HG03025 (cell line): Measurements from ENCODE around the gene DLEC1.
"Not testable (repeated sequence)": the region's sequence is repeated elsewhere in the genome, so short reads cannot be mapped to it uniquely, and the experiment has no call there.

Experiments used
- ATAC-seq: cut with Tn5 transposase; IDR thresholded peaks from one replicate; pipeline ENCODE4 v1.9.1; 2021; ENCODE audit warnings: mild to moderate bottlenecking, moderate library complexity; ENCODE audit not compliant: unreplicated experiment, low FRiP score

Gene DLEC1

DNA sequence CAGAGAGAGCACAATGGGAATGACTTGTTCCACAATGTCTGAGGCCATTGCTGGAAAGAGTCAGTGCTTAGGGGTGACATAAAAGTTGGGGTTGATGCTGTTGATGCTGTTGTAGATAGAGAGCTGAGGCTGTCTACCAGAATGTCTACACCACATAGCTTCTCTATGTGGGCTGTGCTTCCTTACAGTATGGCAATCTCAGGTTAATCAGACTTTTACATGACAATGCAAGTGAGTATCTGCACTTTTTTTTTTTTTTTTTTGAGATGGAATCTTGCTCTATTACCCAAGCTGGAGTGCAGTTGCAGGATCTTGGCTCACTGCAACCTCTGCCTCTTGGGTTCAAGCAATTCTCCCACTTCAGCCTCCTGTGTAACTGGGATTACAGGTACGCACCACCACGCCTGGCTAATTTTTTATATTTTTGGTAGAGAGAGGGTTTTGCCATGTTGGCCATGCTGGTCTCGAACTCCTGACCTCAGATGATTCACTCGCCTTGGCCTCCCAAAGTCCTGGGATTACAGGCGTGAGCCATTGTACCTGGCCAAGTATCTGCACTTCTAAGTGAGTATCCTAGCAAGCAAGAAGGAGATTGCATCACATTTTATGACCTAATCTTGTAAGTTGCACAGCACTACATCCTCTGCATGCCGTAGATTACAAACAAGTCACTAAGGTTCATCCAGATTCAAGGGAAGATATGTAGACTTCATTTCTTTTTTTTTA lies 28.7 kb downstream of the DLEC1 start:
- ATAC-seq, result no peak

DNA sequence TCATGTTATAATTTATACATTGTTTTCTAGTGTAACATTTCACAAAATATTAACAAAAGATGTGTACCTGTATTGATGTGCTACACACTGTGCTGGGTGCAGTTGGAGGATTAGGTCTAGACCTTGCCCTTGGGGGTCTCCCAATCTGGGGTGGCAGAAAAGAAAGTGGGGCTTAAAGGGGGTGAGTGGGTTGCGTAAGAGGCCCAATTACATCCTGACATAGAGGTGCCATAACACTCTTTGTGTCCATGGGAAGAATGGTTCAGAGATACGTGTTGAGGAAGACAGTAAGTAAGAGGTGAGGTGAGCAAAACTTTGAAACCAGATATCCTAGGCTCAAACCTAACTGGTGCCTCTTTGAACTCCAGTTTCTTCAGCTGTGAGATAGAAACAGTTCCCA lies 31.0 kb downstream of the DLEC1 start:
- no peak for ATAC-seq

DNA sequence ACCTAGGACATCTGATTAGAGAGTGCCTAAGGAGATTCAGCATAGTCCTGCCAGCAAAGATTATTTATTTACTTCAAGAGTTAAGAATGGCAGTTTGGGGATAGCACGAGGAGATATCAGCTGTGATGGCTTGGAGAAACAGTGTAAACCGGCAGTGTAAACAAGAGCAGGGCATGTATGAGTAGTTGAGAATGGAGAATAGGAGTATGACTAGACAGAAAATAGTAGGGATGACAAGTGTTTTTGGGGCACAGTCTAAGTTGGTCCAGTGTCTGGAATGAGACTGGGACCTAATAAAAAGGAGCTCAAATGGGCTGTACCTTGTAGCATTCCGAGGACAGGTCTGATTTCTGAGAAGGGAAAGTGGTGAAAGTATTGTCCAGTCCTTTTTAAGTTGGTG lies 38.1 kb downstream of the DLEC1 start:
- not testable (repeated sequence) for ATAC-seq

DNA sequence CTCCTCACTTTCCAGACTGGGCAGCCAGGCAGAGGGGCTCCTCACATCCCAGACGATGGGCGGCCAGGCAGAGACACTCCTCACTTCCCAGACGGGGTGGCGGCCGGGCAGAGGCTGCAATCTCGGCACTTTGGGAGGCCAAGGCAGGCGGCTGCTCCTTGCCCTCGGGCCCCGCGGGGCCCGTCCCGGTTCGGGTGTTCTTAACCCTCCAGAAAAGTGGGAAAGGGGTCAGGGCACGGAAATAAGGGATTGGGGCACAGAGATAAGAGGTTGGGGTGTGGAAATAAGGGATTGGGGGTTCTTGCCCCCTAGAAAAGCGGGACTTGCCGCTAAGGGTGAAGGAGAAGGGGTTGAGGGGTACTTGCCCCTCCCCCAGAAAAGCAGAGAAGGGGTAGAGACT lies 43.3 kb downstream of the DLEC1 start:
- ATAC-seq, result not testable (repeated sequence)

DNA sequence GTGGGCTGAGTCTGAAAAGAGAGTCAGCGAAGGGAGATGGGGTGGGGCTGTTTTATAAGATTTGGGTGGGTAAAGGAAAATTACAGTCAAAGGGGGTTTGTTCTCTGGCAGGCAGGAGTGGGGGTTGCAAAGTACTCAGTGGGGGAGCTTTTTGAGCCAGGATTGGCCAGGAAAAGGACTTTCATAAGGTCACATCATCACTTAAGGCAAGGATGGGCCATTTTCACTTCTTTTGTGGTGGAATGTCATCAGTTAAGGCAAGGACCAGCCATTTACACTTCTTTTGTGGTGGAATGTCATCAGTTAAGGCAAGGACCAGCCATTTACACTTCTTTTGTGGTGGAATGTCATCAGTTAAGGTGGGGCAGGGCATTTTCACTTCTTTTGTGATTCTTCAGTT lies 44.2 kb downstream of the DLEC1 start:
- not testable (repeated sequence) for ATAC-seq

DNA sequence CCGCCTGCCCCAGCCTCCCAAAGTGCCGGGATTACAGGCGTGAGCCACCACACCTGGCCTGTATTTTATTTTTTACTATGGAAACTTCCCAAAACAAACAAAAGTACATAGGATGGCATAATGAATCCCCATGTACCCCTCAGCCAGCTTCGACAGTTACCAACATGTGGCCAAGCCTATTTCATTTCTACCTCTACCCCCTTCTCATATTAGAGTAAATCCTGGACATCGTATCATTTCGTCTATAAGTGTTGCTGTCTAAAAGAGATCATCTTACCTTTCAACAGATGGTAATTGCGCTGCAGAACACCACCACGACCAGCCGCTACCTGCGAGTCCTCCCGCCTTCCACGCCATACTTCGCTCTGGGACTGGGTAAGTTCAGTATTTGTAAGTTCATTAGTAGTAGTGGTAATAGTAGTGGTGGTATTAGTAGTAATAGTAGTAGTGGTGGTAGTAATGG lies 44.9 kb downstream of the DLEC1 start:
- ATAC-seq, result no peak

DNA sequence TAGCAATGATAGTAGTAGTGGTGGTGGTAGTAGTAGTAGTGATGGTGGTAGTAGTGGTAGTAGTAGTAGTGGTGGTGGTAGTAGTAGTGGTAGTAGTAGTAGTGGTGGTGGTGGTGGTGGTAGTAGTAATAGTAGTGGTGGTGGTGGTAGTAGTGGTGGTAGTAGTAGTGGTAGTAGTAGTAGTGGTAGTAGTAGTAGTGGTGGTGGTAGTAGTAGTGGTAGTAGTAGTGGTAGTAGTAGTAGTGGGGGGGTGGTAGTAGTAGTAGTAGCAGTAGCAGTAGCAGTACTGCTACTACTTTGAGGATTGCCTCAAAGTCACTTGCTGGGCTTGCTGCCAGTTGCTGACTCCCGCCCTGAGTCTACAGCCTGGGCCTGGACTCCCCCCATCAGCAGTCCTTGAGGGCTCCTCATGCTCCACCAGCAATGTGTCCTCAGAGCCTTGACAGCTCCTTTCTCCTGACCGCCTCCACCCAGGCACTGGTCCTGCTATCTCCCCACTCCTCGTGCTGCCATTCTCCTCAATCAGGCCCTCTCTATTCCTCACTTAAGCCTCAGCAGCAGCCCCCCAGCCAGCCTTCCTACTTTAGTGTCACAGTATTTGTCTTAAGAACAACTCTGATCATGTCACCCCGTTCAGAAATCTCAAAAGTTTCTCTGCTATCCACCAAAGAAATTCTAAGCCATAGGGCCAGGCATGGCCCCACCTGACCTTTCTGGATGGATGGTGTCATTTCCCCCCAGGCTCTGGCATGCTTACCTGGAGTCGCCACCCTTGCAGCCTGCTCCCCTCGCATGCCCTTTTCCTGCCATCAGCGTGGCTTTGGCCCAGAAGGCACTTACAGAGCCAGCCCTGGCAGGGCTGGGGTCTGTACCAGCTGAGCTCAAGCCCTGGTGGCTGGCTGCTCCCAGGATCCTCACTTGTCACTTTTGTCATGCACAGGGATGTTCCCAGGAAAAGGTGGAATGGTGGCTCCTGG lies 45.6 kb downstream of the DLEC1 start:
- ATAC-seq, result no peak

DNA sequence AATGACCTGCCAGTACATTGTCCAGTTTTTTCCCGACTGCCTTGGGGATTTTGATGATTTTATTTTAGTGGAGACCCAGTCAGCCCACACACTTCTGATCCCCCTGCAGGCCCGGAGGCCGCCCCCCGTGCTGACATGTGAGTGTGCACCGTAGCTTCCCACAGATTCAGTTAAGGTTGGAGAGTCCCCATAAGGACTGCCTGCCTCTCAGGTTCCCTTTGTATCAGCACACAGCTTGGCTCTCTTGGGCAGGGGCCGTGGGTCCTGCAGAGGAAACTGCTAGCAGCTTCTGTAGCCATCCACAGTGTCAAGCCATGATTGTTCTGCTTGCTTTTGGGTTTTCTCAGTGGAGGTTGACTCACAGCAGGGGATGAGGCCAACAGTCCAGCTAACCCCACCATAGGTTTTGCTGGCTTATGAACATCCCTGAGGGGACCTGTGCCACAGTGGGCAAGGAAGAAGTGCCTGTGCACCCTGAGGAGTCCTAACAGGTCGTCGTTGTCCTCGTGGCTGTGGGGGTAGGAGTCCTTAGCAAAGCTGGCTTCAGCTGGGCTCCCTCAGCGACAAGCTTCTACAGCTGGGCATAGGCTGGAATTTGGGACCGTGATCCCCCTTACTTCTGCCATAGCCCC lies 46.4 kb downstream of the DLEC1 start:
- no peak for ATAC-seq

DNA sequence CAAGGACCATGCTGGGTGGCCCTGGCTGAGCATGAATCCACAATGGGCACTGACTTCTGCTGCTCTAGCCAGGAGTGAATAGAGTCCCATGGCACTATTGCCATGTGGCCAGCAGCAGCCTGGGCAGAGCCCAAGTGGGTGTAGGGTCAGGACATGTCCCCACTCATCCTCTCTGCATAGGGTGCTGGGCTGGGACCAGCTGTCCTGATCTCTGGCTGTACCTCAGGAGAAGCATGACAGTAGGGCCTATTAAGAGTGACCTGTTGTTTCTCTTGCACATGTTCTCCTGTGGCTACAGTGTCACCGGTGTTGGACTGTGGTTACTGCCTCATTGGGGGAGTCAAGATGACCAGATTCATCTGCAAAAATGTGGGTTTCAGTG lies 46.9 kb downstream of the DLEC1 start:
- no peak for ATAC-seq

DNA sequence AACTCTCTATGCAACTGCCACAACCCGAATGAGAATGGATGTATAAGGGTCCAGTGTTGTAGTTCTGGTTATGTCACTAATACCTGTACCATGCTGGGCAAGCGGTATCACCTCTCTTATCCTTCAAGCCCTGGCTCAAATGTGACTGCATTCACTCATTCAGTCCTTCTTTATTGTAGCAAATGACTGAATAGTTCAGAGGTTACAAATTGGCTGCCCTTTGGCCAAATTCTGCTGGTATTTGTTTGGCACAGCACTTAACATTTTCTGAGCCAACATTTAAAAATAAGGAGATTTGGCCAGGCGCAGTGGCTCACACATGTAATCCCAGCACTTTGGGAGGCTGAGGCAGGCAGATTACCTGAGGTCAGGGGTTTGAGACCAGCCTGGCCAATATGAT lies 47.5 kb downstream of the DLEC1 start:
- no peak for ATAC-seq

DNA sequence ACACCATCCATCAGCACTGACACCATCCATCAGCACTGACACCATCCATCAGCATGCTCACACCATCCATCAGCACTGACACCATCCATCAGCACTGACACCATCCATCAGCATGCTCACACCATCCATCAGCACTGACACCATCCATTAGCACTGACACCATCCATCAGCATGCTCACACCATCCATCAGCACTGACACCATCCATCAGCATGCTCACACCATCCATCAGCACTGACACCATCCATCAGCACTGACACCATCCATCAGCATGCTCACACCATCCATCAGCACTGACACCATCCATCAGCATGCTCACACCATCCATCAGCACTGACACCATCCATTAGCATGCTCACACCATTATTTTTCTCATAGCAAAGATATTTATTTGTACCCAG lies 48.3 kb downstream of the DLEC1 start:
- not testable (repeated sequence) for ATAC-seq

DNA sequence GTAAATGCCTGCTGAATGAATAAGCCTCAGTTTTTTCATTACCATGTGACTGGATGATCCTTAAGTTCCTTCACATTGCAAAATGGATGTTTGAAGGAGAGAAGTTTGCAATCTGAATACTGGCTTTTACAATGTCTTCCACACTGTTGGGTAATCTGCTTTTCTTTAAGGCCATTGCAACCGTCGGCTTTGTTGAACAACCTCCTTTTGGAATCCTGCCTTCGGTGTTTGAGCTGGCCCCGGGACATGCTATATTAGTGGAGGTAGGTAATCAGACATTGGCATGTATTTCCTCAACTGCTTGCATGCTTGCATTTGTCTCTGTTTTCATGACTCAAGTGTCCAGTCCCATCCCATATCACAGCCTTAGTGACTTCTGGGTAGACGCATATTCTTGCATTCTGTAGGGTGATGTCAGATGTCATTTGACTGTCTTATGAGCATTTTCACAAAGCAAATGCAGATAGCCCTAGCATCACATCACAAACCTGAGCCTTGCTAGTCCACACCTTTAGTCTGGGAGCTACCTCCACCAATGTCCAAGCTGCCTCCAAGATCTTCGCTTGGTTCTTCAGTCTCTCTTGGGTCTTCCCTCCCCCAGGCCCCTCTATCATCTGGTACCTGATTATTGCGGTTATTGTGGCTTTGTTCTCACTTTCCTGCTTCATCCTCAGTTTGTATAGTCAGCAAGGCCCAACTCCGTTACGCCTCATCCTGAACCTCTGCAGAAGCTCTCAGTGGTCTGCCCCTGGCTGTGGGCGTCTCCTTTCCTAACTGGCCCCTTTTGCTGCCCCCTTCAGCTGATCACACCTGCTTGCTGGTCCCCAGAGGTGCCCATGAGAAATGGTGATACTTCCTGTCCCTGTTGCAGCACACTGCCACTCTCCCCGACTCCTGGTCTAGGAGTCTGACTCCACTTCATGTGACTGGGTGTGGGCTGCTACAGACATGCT lies 49.4 kb downstream of the DLEC1 start:
- no peak for ATAC-seq

DNA sequence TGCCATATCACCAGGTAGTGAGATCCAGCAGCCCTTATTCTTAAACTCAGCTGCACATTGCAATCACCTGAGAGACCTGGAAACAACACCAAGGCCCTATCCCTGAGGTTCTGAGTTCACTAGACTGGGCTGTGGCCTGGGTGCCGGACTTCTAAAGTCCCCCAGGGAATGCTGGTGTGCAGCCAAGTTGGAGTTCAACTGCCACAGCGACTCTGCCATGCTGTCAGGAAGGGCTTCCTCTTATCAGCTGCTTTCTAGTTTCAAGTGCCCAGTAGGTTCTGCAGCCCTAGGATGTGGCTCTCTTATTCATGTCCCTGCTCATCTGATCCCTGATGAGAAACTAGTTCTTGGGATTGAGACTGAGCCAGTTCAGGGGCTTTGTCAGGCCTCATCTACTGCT lies 50.2 kb downstream of the DLEC1 start:
- ATAC-seq, result no peak

DNA sequence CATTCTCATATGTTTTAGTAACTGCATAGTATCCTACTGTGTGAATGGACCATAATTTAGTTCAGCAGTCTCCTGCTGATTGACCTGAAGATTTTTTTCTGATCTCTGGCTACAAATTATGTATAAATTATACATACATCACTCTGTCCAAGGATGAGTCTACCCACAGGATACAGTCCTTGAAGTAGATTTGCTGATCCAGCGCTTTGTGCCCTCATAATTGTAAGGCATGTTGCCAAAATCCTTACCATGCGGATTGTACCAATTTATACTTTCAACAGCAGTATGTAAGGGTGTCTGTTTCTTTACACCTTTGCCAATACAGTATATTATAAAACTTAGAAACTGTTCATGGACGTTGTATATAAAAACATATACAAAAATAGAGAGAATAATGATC lies 51.4 kb downstream of the DLEC1 start:
- no peak for ATAC-seq

DNA sequence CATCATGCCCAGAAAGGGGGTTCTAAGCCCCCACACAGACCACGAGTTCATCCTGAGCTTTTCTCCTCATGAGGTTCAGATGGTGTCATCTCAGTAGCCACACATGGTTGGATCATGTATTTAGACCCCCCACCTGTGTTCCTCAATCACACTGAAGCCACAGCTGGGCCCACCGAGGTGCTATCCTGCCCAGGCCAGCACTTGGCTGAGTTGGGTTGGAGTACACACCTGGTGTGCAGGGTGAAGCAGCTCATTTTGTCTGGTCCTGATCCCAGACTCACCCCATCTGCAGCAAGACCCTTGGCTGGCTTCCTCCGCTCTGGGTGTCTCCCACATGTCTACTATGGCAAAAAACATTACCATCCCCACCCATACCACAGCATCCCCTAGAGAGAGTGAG lies 56.0 kb downstream of the DLEC1 start:
- no peak for ATAC-seq

DNA sequence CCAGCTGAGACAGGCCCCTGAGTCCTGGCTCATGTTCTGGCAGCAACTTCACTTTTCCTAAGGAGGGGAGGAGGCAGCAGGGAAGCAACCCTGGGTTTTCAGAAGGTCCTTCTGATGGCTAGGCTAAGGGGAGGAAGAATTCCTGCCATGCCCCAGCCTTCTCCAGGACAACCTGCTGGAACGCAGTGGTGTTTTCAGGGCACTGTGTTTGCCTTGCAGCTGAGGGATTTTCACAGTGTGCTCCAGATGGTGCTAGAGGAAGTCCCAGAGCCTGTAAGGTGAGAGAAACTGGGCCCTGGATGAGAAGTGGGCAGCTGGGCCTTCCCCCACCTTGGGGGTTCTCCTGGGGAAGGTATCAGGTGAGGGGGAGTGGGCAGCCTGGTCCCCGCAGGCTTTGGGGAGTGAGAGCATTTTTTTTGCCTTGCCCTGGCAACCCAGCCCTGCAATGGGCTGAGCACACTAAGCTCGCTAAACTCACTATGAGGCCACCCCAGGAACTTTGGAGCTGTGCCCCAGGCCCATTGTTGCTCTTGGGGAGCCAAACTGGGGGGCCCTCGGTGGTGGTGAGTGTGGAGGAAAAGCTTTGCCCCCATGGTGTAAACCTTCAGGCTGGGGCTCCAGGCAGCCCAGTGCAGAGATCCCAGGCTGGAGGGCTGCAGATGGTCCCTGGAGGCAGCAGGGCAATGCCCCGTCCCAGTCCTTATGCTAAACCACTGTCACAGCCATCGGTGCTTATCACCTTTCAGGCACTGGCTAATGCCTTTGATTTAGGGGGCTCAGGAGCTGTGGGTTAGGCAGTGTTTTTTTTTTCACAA lies 56.9 kb downstream of the DLEC1 start:
- no peak for ATAC-seq

DNA sequence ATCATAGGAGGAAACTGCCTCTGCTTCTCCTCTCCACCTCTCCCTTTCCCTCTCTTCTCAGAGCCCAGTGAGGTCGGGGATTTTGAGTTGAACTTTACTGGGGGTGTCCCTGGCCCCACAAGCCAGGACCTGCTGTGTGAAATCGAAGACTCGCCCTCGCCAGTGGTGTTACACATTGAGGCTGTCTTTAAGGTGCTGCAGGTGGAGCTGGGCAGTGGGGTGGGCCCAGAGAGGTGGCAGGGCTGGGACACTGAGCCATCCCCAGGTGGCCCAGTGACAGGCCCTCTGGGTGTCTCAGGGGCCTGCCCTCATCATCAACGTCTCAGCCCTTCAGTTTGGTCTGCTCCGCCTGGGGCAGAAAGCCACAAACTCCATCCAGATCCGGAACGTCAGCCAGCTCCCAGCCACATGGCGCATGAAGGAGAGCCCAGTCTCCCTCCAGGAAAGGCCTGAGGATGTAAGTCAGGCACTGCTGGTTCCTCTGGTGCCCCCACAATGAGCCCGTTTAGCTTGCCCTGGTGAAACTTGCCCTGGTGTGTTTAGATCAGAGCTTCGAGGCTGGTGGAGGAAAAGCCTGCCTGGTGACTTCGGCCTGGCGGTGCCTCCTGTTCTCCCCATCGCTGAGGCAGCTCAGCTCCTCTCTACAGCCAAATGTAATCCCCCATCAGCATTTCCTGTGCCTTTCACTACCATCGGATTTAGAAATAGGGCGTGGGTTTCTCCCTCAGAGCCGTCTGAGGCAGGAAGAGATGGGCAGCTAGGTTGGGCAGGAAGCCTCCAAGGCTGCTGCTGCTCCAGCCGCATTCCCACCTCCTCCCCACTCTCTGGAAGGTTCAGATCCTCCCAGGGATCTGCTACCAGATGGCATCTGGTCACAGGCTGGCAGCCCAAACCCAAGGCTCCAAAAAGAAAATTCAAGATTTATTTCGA lies 58.7 kb downstream of the DLEC1 start:
- no peak for ATAC-seq

DNA sequence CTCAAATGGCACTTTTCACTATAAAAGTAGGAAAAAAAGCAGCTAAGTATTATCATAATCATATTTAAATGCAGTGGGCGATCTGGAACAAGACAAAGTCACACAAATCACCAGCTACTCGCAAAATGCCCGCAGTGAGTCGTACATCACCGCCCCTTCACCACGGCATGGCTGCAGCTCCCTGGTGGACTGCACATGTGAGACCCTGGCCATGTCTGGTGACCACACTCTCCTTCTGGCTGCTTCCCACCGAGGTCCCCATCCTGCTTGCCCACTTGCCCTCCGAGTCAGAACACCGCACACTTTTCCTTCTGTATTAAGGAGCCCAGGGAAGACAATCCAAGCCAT lies 59.3 kb downstream of the DLEC1 start:
- ATAC-seq, result no peak
